Stimulated activated naive CD8-positive, alpha-beta T cell treated with anti-CD3 and anti-CD28 coated beads, Interleukin-15, amount 100 ng/mL, for 72 hours (primary cell): Measurements from ENCODE around the gene ZNF580.

Experiments
- ATAC-seq: fragments of 150-1000 bp; cut with Tn5 transposase; 2 replicates; pipeline ENCODE4 v1.10.0; 2021; ENCODE audit warnings: mild to moderate bottlenecking, moderate library complexity
- DNase-seq, 2 donors: peaks; one replicate each; pipeline ENCODE4 v3.0.0; 2021 to 2022
- H3K27ac Mint-ChIP-seq, 2 donors: one replicate each; pipeline ENCODE4 v1.8.0; 2022; ENCODE audit warnings: mild to moderate bottlenecking in 2 of 2, mixed read lengths in 2 of 2, moderate library complexity in 2 of 2
- H3K27me3 Mint-ChIP-seq: one replicate; pipeline ENCODE4 v1.8.0; 2022; ENCODE audit warnings: mixed read lengths
- H3K4me1 Mint-ChIP-seq: one replicate; pipeline ENCODE4 v1.8.0; 2022; ENCODE audit warnings: mild to moderate bottlenecking, mixed read lengths
- H3K4me3 Mint-ChIP-seq, 2 donors: one replicate each; pipeline ENCODE4 v1.8.0; 2022; ENCODE audit warnings: mild to moderate bottlenecking in 2 of 2, mixed read lengths in 2 of 2, moderate library complexity in 1 of 2
- H3K9me3 Mint-ChIP-seq, 2 donors: one replicate each; pipeline ENCODE4 v1.8.0; 2022; ENCODE audit warnings: mixed read lengths in 2 of 2

ZNF580 gene

DNA sequence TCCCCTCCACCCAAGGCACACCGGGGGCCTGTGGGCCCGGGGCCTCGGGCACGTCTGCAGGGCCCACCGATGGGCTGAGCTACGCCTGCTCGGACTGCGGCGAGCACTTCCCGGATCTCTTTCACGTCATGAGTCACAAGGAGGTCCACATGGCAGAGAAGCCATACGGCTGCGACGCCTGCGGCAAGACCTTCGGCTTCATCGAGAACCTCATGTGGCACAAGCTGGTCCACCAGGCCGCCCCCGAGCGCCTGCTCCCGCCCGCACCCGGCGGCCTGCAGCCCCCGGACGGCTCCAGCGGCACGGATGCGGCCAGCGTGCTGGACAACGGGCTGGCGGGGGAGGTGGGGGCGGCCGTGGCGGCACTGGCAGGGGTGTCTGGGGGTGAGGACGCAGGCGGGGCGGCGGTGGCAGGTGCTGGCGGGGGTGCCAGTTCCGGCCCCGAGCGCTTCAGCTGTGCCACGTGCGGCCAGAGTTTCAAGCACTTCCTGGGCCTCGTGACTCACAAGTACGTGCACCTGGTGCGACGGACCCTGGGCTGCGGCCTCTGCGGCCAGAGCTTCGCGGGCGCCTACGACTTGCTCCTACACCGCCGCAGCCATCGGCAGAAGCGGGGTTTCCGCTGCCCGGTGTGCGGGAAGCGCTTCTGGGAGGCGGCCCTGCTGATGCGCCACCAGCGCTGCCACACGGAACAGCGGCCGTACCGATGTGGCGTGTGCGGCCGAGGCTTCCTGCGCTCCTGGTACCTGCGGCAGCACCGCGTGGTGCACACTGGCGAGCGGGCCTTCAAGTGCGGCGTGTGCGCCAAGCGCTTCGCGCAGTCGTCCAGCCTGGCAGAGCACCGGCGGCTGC lies 25.0 kb upstream of the ZNF580 start:
- peaks cover 42% of the 10 kb centered on the region for H3K4me1 Mint-ChIP-seq
- H3K4me3 Mint-ChIP-seq: no peak overlapping the region
- no peaks in the 10 kb centered on the region for H3K9me3 Mint-ChIP-seq
- H3K27ac Mint-ChIP-seq: no peak overlapping the region
- peak; percentile 19 for ATAC-seq
- DNase-seq: no peak
- no peaks in the 10 kb centered on the region for H3K27me3 Mint-ChIP-seq

DNA sequence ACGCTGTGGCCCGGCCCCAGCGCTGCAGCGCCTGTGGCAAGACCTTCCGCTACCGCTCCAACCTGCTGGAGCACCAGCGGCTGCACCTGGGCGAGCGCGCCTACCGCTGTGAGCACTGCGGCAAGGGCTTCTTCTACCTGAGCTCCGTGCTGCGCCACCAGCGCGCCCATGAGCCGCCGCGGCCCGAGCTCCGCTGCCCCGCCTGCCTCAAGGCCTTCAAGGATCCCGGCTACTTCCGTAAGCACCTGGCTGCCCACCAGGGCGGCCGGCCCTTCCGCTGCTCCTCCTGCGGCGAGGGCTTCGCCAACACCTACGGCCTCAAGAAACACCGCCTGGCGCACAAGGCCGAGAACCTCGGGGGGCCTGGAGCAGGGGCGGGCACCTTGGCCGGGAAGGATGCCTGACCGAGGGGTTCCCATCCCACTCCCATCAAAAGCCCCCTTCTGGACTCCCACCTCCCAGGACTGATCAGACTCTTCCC lies 24.4 kb upstream of the ZNF580 start:
- H3K4me1 Mint-ChIP-seq: peaks cover 42% of the 10 kb centered on the region
- no peaks in the 10 kb centered on the region for H3K27me3 Mint-ChIP-seq
- no peak for ATAC-seq
- DNase-seq: no peak
- H3K4me3 Mint-ChIP-seq: no peak overlapping the region
- H3K27ac Mint-ChIP-seq: no peak overlapping the region
- H3K9me3 Mint-ChIP-seq: no peaks in the 10 kb centered on the region

DNA sequence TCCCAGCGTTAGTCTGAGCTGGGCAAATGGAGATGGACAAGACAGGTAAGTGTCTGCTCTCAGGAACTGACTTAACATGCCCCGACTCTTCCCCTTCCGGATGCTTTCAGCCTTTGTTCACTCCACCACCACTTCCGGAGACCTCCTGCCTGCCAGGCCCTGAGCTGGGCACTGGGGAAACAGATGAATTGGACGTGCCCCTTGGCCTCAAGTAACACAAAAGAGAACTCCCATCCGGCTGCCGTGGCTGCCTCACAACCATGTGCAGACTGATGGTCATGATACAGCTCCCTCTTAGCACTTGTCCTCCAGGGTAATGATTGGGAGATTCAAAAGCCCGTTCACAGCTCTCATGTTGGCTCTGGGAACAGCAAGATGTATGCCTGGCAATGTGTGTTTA lies 23.4 kb upstream of the ZNF580 start:
- ATAC-seq (no peak), DNase-seq (no peak)
- Mint-ChIP-seq H3K27me3 (no peaks in the 10 kb centered on the region), H3K4me1 (peaks cover 41% of the 10 kb centered on the region), H3K9me3 (no peaks in the 10 kb centered on the region), H3K4me3 (no peak overlapping the region), H3K27ac (no peak overlapping the region)

DNA sequence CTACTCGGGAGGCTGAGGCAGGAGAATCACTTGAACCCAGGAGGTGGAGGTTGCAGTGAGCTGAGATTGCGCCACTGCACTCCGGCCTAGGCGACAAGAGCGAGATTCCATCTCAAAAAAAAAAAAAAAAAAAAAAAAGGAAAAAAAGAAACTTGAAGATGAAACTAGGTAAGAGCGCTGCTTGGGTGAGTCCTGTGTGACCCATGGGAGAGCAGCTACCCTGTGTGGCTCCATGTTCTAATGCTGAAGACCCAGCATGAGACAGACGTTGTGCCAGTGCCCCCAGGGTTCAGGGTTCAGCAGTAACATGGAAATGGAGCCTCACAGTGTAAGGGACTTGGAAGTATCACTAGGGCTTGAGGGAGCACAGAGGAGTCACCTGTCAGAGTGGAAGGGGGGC lies 22.4 kb upstream of the ZNF580 start:
- Mint-ChIP-seq H3K4me1 (peaks cover 41% of the 10 kb centered on the region), H3K4me3 (no peak overlapping the region), H3K27me3 (no peaks in the 10 kb centered on the region), H3K27ac (peak overlapping the region in 1 of 2 donors; percentile 61), H3K9me3 (no peaks in the 10 kb centered on the region)
- no peak for DNase-seq
- no peak for ATAC-seq

DNA sequence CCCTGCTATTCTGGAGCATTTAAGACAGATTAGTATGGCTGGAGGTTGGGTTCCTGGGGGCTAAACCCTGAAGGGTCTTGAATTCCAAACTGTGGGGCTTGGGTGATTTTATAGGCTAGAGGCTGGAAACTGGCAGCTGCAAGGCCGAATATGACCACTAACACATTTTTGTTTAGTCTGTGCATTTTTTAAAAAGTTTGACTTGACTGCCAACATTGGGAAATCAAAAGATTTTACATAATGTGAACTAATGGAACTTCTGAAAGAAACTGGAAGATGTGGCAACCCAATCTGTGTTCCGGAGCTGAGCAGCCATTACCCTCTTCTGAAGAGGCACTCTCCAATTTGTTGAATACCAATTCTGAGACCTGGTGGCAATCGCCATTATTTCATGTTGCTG lies 21.5 kb upstream of the ZNF580 start:
- Mint-ChIP-seq H3K4me3 (no peak overlapping the region), H3K9me3 (peaks cover 3 to 6% of the 10 kb centered on the region in 2 donors), H3K27me3 (no peaks in the 10 kb centered on the region), H3K4me1 (peaks cover 49% of the 10 kb centered on the region), H3K27ac (peak overlapping the region in 1 of 2 donors; percentile 27)
- ATAC-seq (no peak), DNase-seq (no peak)

DNA sequence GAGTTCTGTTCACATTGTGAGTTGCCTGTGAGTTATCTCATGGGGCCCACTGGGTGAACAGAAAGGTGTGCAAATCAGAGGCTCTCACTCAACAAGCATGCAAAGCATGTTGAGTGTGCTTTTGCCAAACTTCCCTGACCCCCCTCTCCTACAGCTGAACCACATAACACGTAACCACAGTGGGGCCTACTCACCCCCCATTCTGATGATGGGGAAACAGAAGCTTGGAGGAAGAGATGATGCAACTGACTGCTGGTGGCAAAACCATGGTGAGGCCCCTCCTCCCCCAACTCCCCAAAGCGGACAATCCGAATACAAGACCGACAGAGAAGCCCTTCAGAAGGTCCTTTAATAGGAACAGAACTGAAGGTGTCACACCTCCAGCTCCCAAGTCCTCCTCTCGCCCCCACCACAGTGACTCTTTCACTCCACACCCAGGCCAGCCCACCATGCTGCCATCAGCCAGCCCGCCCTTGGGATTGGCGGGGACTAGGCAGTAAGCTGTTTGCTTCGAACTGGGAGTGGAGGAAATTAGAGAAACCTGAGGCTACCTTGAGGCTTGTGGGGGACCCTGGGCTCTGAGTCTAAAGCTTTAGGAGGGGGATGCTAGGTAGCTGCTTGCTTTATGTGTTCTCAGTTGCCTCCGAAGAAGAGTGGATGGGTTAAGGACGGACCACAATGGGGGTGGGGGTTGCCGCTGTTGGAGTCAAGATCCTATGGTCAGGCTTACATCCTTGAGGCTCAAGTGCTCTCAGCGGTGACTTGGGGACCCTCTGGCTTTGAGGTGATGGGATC lies 20.2 kb upstream of the ZNF580 start:
- peak; percentile 63 for ATAC-seq
- peak overlapping the region; percentile 54 to 60 for H3K4me3 Mint-ChIP-seq
- peak; percentile 52 to 71 for DNase-seq
- H3K4me1 Mint-ChIP-seq: peaks cover 57% of the 10 kb centered on the region
- H3K27me3 Mint-ChIP-seq: no peaks in the 10 kb centered on the region
- H3K9me3 Mint-ChIP-seq: peaks cover 3 to 6% of the 10 kb centered on the region in 2 donors
- H3K27ac Mint-ChIP-seq: peak overlapping the region; percentile 89 to 95

DNA sequence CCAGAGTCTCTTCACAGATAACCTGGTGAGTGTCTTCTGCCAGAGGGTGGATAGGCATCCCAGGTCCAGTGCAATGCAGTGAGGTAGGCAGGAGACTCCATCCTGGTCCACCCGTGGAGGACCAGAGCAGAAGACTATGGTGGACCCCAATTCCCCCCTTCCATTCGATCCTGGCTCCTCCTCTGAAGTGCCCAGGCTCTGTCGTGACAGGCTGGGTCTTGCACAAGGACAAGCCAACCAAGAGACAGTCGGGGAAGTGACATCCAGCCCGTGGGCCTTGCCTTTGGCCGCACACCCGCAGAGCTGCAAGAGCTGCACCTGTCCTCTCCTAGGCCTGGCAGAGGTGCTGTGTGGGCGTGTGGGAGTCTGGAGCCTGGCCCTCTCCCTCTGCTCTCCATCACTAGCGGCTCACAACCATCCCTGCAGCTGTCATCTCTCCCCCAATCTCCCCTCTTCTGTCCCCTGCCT lies 19.6 kb upstream of the ZNF580 start:
- Mint-ChIP-seq H3K9me3 (peaks cover 3 to 6% of the 10 kb centered on the region in 2 donors), H3K27ac (peak overlapping the region in 1 of 2 donors; percentile 95), H3K27me3 (no peaks in the 10 kb centered on the region), H3K4me1 (peaks cover 61% of the 10 kb centered on the region), H3K4me3 (peak overlapping the region in 1 of 2 donors; percentile 54)
- DNase-seq: no peak
- ATAC-seq: no peak

GRCh38 chr19:55621673-55622231 lies 19.1 kb upstream of the ZNF580 start:
- DNase-seq: no peak

GRCh38 chr19:55622242-55622969 lies 18.4 kb upstream of the ZNF580 start:
- no peak overlapping the region for H3K4me3 Mint-ChIP-seq
- DNase-seq (no peak), ATAC-seq (peak; percentile 16)
- H3K9me3 Mint-ChIP-seq: peaks cover 3 to 6% of the 10 kb centered on the region in 2 donors
- H3K4me1 Mint-ChIP-seq: peaks cover 71% of the 10 kb centered on the region
- H3K27me3 Mint-ChIP-seq: no peaks in the 10 kb centered on the region
- no peak overlapping the region for H3K27ac Mint-ChIP-seq

More at GRCh38 chr19:55621673-55622231, 19.1 kb upstream of the ZNF580 start:
- Mint-ChIP-seq H3K4me1 (peaks cover 66% of the 10 kb centered on the region), H3K27me3 (no peaks in the 10 kb centered on the region), H3K4me3 (no peak overlapping the region), H3K27ac (no peak overlapping the region), H3K9me3 (peaks cover 3 to 6% of the 10 kb centered on the region in 2 donors)
- ATAC-seq: no peak

DNA sequence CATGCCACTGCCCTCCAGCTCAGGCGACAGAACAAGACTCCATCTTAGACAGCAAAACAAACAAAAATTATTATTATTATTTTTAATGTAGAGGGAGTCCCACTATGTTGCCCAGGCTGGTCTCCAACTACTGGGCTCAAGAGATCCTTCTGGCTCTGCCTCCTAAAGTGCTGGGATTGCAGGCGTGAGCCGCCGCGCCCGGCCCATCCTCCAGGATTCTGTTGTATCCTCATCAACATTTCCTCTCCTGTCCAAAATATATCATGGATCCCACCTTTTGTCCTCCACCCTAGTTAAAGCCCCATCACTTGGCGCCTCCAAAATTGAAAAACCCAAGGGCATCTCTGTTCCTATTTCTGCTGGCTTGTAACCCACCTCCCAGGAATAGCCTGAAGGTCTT lies 17.7 kb upstream of the ZNF580 start:
- ATAC-seq (no peak), DNase-seq (no peak)
- H3K27ac Mint-ChIP-seq: no peak overlapping the region
- H3K9me3 Mint-ChIP-seq: peaks cover 3 to 6% of the 10 kb centered on the region in 2 donors
- H3K4me3 Mint-ChIP-seq: no peak overlapping the region
- H3K27me3 Mint-ChIP-seq: peaks cover 7% of the 10 kb centered on the region
- peaks cover 71% of the 10 kb centered on the region for H3K4me1 Mint-ChIP-seq

- no peak overlapping the region for H3K4me3 Mint-ChIP-seq
- peaks cover 3 to 6% of the 10 kb centered on the region in 2 donors for H3K9me3 Mint-ChIP-seq
- no peak overlapping the region for H3K27ac Mint-ChIP-seq
- no peak for DNase-seq
- peaks cover 9% of the 10 kb centered on the region for H3K27me3 Mint-ChIP-seq
- H3K4me1 Mint-ChIP-seq: peaks cover 68% of the 10 kb centered on the region
- no peak for ATAC-seq
These were observed 17.2 kb upstream of the ZNF580 start for GRCh38 chr19:55623561-55623960.

GRCh38 chr19:55624109-55625003 lies 16.4 kb upstream of the ZNF580 start, which contains the start of gene ZNF784:
TSS of gene ZNF784 (minus strand) at chr19:55624566. CDS start at chr19:55624561, 5 bp downstream.
- peaks cover 62% of the 10 kb centered on the region for H3K4me1 Mint-ChIP-seq
- H3K27me3 Mint-ChIP-seq: peaks cover 9% of the 10 kb centered on the region
- peak; percentile 93 for DNase-seq
- peak; percentile 65 for ATAC-seq
- H3K9me3 Mint-ChIP-seq: peaks cover 3 to 6% of the 10 kb centered on the region in 2 donors
- H3K27ac Mint-ChIP-seq: peak within 1 kb of the TSS; percentile 99
- peak within 1 kb of the TSS; percentile 91 to 96 for H3K4me3 Mint-ChIP-seq

- ATAC-seq: no peak
- Mint-ChIP-seq H3K27ac (peak overlapping the region in 1 of 2 donors; percentile 99), H3K27me3 (peaks cover 9% of the 10 kb centered on the region), H3K9me3 (peaks cover 3 to 6% of the 10 kb centered on the region in 2 donors), H3K4me1 (peaks cover 56% of the 10 kb centered on the region), H3K4me3 (peak overlapping the region; percentile 91 to 96)
- DNase-seq: no peak
These were observed 15.8 kb upstream of the ZNF580 start for GRCh38 chr19:55625004-55625326.

- Mint-ChIP-seq H3K4me3 (peak overlapping the region; percentile 65 to 66), H3K27me3 (peaks cover 9% of the 10 kb centered on the region), H3K9me3 (peaks cover 3 to 6% of the 10 kb centered on the region in 2 donors), H3K27ac (no peak overlapping the region), H3K4me1 (peaks cover 44% of the 10 kb centered on the region)
- DNase-seq: peak; percentile 47 to 67
- ATAC-seq: peak; percentile 75
These were observed 14.5 kb upstream of the ZNF580 start for GRCh38 chr19:55626350-55626749.
